GM19395 (cell line): ENCODE data around the gene IFI35.
"Not testable (repeated sequence)": the region's sequence is repeated elsewhere in the genome, so short reads cannot be mapped to it uniquely, and the experiment has no call there.

Experiments
- ATAC-seq: cut with Tn5 transposase; IDR thresholded peaks from one replicate; pipeline ENCODE4 v1.9.1; 2021; ENCODE audit warnings: mild to moderate bottlenecking, moderate library complexity; ENCODE audit not compliant: unreplicated experiment

The IFI35 gene

DNA sequence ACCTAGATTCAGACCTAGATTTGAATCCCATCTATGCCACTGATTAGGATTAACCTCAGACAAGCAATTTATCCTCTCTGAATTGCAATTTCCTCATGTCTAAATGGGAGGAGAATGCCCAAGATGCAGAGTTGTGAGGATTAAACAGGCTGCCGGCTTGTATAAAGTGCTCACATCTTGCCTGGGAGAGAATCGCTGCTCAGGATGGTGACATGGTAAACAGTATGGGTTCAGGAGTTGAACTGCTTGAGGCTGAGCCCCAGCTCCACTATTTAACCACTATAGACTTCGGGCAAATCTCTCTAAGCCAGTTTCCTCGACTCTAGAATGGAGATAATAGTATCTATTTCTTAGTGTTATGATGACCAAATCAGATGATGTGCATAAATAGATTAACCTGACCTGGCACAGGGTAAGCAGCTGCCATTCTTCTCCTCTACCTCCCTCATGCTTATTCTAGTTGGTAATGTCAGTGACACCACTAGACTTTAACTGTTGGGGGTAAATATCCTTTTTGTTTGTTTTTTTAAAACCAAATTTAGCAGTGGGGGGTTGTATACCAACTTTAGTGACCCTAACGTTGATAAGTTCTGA, 9.1 kb upstream of the IFI35 start:
- no peak for ATAC-seq

DNA sequence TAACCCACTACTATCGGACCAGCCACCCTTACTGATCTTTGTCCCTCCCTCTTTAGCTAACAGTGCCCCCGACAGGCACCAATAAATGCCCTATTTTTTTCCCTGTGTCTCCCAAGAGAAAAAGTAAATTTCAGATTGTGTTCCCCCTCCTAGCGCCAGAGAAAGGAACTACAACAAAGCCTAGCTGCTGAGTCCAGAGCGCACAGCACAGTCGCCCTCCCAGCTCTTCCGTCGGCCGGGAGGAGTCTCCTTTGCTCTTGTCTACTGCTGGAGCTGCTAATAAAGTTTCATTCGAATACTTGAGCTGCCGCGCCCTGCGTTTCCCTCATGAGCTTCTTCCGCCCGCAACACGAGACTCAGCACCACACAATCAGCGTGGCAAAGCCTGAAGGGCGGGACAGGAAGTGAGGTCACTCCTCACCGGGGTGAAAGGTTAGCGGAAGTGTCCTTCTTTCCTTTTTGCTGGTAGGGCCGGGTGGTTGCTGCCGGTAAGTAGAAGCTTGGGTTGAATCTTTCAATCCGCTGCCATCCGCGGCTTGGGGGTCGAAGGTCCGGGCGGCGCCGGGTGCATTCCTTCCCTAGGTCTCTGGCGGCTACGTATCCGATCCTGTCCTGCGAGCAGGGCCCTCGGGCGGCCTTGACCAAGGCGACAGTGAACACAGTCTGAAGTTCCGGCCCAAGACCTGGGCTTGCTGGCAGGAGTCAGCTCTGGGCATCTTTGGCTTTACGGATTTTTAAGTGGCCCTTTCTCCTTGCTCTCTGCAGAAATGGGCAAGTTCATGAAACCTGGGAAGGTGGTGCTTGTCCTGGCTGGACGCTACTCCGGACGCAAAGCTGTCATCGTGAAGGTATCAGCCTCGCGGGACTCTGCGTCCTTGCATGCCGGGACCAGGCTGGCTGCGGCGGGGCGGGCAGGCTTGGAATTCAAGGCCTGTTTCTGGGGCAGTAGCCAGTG, 8.3 kb upstream of the IFI35 start, which contains the start of gene RPL27:
TSS of gene RPL27 (plus strand) at position 436 of the 955 bp plus-strand sequence. CDS start at position 768, 332 bp downstream.
- ATAC-seq: peak; percentile 94

DNA sequence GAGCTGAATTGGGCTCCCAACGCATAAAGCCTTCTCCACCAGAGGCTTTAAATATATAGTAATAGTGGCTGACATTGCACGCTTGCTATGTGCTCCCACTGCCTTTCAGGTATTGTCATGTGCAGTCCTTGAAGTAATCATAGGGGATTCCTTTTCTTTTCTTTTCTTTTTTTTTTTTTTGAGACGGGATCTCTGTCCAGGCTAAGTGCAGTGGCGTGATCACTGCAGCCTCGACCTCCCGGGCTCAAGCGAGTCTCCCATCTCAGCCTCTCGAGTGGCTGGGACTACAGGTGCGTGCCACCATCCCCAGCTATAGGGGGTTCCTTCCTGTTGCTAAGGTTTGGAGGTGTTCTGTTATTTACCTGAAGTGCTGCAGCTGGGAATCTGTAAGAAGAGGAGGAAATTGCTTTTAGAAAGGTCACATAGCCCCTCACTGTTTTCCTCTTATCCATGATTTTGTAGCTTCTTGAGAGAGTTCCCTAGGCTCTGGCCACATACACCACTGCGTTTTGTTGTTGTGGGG, 7.5 kb upstream of the IFI35 start:
- no peak for ATAC-seq

DNA sequence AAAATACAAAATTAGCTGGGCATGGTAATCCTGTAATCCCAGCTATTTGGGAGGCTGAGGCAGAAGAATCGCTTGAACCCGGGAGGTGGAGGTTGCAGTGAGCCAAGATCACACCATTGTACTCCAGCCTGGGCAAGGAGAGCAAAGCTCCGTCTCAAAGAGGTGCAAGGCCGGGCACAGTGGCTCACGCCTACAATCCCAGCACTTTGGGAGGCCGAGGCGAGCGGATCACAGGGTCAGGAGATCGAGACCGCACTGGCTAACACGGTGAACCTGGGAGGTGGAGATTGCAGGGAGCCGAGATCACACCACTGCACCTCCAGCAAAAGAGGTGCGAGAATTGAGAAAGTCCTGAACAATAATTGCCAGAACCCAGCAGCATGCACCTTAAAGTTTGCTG, 5.7 kb upstream of the IFI35 start:
- ATAC-seq: not testable (repeated sequence)

DNA sequence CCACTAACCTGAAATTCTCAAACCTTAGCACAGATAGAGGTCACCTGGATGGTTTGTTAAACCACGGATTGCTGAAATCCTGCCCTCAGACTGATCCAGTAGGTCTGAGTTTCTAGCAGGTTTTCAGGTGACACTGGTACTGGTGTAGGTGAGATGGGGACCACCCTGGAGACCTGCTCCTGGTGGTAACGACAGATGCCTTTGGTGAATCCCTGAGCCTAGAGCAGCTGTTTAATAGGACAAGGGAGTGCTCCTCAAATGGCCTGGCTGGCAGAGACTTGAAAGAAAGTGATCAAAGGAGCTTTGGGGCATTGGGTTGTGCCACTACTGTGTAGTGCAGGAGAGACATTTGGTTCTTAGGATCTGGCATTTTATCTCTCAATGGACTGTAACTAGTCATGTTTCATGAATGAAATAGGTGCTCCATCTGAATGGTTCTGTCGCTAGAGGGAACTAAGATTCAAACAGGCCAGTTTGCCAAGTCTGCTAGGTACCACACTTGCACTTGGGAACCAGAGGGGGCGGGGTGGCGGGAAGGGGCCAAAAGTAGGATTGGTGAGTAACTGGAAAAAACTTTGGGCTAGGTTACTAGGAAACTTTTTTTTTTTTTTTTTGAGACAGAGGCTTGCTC, 2.9 kb upstream of the IFI35 start:
- ATAC-seq: no peak

DNA sequence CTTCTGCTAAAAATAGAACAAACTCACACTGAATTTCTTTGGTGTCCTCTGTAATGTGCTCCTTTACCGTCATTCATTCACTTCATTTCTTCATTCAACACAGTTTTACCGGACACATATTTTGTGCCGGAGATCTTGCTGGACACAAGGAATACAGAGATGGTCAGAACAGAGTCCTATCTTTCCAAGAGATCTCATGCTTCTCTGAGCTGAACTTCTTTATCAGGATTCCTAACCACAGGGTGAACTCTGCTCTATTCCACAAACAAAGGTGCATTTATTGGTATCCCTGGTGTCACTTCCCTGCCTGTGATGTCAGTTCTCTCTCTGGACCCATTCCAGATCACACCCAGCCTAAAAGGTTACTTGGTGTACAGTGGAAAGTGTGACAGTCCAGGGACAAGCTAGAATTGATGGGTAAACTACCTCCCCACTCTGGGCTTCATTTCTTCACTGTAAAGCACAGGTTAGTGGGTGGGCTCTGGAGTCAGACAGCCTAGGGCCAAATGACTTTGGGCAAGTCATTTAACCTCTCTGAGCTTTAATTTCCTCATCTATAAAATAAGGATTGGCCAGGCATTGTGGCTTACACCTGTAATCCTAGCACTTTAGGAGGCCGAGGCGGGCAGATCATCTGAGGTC, 4.2 kb downstream of the IFI35 start:
- no peak for ATAC-seq

DNA sequence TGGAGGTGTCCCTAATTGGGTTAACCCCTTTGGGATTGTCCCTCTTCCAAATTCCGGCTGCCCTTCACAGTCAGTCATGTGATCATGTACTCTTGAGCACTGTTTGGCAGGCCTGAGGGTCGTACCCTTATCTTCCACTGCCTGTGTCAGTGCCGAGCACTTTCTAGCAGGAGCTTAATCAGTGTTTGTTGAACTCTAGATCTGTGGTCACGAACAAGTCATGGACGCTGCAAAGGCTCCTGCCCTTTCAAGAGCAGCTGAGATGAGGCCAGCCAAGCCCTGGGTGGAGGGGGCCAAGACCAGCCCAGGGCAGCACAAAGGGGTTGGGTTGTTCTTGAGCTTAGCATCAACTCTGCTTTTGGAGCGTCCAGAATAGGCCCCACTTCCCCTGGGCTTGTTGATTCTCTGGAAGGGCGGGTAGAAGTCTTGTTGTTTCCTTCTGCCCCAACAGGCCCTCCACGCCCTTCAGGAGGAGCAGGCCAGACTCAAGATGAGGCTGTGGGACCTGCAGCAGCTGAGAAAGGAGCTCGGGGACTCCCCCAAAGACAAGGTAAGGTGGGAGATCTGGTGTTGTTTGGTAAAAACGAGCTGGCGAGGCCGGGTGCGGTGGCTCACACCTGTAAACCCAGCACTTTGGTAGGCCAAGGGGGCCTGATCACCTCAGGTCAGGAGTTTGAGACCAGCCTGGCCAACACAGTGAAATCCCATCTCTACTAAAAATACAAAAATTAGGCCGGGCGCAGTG, 5.3 kb downstream of the IFI35 start:
- no peak for ATAC-seq

DNA sequence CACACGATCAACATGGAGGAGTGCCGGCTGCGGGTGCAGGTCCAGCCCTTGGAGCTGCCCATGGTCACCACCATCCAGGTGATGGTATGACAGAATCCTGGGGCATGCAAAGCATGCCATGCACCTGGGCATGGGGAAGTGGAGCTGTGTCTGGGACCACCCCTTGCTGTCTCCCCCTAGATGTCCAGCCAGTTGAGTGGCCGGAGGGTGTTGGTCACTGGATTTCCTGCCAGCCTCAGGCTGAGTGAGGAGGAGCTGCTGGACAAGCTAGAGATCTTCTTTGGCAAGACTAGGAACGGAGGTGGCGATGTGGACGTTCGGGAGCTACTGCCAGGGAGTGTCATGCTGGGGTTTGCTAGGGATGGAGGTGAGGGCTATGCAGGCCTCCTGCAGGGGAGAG, 6.7 kb downstream of the IFI35 start:
- no peak for ATAC-seq

DNA sequence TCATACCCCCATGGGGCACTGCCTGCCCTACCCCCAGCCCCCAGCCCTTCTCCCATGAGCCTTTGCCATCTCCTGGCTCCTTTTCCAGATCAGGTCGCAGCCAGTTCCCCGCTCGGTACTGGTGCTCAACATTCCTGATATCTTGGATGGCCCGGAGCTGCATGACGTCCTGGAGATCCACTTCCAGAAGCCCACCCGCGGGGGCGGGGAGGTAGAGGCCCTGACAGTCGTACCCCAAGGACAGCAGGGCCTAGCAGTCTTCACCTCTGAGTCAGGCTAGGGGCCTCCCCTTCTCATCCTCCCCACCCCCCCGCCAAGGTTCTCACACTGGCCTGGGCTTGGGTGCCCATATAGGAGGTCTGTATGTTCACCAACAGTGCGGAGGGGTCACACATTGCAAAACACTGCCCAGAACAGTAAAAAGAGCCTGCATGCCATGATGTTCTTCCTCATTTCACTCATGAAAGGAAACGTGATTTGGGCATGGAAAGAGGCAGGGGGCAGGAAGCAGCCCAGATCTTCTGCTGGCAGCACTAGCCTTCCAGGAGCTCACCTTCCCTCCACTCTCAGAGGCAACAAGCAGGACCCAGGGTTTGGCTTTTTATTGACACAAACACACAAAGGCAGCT, 7.5 kb downstream of the IFI35 start:
- no peak for ATAC-seq

DNA sequence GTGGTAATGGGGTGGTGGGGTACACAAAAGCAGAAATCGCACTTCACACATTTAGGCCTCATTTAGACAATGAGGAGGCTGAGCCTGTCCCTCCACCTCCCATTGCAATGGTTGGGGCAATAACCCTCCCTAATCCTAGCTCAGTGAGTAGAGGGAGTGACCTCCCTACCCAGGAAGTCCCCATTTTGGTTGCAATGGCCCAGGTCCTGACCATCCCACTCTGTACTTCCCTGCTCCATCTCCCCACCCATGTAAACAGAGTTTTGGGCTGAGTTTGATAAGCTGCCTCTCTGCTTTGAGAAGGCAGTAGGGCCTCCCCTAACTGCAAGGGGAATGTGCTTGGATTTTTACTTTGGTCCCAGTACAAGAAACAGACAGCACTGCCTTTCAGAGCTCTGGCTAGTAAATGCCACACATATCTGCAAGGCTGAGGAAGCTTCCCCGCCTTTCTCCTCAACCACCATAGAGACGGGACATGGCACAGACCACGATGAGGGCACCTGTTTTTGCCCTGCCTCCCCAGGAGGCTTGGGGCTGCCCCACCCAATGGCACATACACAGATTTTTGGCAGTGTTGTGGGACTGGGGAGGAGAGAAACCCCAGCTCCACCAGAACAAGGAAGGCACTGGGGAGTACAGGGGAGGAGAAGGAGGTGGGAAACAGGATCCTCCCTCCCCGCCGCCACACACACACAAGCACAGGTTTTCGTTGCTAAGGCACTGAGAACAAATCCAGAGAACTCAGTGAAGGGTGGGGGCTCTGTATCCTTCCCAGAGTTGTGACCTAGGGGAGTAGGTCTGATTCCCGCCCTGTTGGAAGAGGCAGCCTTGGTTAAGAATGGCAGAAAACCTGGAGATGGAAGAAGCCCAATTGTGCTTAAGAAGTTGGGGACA, 8.3 kb downstream of the IFI35 start:
- ATAC-seq: no peak

DNA sequence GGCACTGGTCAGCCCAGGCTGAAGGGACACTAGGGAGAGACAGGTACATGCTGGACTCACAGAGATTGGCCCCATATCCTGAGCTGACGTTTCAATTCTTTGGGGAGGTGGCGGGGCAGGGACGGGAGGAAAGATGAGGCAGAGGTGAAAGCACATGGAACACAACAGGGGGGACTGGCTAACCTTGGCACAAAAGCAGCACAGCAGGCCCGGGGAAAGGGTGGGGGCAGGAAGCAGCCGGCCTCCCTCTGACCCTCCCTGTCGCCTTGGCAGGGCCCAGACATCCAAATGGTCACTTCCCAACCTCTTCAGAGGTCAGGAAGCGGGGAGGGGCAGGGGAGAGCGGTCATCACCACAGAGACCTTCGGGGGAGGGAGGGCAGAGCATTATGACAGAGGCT, 9.0 kb downstream of the IFI35 start:
- no peak for ATAC-seq

DNA sequence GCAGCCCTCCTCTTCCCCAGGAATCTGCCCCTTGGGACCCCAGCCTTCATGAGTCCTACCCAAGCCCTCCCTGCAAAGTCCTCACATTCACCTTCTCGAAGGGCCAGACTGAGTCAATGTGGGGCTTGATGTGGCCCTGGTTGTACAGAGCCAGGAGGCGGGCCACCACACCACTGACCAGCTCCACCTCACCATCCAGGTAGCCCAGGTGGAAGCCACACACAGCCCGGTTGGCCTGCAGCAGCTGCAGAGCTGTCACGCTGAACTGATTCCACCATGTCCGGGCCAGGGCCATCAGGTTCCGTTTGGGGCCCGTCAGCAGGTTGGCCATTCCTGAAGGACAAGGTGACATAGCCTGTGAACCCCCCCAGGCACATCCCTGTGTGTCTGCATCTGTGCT, 9.6 kb downstream of the IFI35 start:
- ATAC-seq: no peak

DNA sequence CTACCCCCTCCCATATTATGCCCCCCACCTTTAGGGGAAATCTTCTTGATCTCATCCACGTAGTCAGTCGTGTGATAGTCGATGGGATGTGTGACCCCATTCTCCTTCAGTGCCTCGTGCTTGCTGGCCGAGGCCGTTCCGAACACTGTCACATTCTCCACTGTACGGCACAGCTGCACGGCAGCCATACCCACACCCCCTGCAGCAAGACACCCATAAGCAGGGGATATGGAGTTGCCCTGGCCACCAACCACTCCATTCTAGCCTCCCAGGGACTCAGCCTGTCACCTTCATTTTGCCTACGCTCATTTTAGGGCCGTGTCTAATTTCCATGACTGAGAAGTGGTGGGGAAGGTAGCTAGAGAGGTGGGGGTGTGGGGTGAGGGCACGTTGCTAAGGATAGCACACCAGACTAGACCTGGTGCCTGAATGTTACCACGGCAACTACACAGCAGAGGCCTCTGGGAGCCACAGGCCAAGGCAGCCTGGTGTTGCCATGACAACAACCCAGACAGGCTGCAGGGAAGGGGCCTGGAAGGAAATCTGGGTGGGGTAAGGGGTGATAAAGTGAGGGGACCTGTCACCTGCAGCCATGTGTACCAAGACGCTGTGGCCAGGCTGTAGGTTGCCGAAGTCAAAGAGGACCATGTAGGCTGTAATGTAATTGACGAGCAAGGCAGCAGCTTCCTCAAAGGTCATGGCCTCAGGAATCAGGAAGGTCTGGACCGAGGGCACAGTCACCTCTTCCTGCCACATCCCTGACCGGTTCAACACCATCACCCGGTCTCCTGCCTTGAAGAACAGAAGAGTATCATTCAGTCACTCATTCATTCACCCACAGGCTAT, 11.6 kb downstream of the IFI35 start:
- no peak for ATAC-seq

DNA sequence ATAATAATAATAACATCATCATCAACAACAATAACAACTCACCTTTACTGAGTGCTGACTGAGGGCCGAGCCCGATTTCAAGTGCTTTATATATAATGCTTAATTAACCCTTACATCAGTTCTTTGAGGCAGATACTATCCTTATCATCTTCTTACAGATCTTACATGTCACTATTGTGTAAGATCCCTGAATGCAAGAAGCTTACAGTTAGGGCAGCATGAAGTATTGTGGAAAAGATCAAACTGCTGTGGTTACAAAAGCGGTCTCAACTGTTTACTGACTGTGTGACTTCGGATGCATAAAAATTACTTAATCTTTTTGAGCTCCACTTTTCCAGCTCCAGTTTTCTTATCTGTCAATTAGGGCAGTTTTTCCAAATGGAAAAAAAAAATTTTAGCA, 12.3 kb downstream of the IFI35 start:
- no peak for ATAC-seq

DNA sequence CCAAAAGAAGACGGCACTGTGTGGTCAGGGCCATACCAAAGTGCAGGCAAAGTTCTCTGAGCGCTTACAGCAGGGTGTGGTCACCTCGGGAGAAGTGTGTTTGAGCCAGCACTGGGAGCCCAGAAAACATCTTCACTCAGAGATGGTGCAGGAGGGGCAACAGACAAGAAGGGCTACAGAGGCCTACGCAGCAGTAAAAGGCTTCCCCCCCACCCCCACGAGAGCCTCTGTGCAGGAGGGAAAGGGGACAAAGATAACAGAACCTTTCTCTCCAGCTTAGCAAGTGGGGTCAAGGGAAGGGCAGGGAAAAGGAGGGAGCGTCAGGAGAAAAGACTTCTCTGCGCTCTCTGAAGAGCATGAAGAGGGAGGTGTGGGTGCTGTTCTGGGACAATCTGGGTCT, 12.8 kb downstream of the IFI35 start:
- ATAC-seq: no peak

DNA sequence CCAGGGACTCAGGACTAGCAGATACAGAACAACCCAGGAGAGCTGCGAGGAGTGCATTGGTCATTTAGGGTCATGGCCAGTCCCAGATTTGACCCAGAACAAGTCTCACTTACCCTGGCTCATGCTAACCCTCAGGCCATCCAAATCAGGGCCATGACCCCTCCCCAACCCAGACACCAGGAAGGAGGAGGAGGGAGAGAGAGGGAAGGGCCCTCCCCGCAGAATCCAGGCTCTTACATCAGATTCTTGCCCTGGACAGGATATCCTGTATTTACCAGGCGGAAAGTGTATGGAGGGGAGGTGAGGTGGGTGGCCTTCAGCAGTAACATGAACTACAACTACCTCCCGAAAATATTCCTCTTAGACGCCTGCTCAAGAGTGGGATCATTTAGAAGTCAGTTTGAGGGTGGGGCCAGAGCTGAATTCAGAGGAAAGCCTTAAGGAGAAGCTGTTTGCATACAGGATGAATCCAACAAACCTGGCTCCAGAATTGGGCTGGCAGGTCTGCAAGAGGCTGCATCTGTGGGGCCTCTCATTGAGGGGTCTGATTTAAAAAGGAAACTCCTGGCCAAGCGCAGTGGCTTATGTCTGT, 13.5 kb downstream of the IFI35 start:
- no peak for ATAC-seq
